Liver (tissue), 9 donors: ENCODE measurements around the gene CGNL1. TPM values are rescaled to one million over a fixed set of nuclear protein-coding genes. Genes with fewer than 3 reads are reported as not detected.
A peak's percentile ranks its signal among the peaks of the same experiment; 100 is the strongest.

Source experiments
- DNase-seq: peaks from one replicate; pipeline ENCODE4 v3.0.0-alpha.2; 2017; ENCODE audit warnings: low spot score
- H3K27ac ChIP-seq, 2 donors: one replicate each; pipeline ENCODE4 v1.7.0; 2013; ENCODE audit warnings: inconsistent platforms in 2 of 2, low read length in 2 of 2, control low read depth in 1 of 2, low read depth in 1 of 2, mild to moderate bottlenecking in 1 of 2
- H3K27me3 ChIP-seq, 4 donors: one replicate each; pipeline versions ENCODE4 v1.6.1 to v1.7.0; 2013; ENCODE audit warnings: low read length in 3 of 4, inconsistent platforms in 1 of 4, mild to moderate bottlenecking in 1 of 4, moderate library complexity in 1 of 4; ENCODE audit not compliant: control insufficient read depth in 4 of 4, insufficient read depth in 4 of 4
- H3K36me3 ChIP-seq, 4 donors: one replicate each; pipeline versions ENCODE4 v1.6.1 to v1.7.0; 2013; ENCODE audit warnings: low read length in 3 of 4, mild to moderate bottlenecking in 3 of 4, low read depth in 1 of 4, moderate library complexity in 1 of 4; ENCODE audit not compliant: control insufficient read depth in 4 of 4, insufficient read depth in 3 of 4
- H3K4me1 ChIP-seq, 4 donors: one replicate each; pipeline versions ENCODE4 v1.6.1 to v1.7.0; 2013; ENCODE audit warnings: low read length in 3 of 4, mild to moderate bottlenecking in 3 of 4, moderate library complexity in 1 of 4; ENCODE audit not compliant: control insufficient read depth in 4 of 4, insufficient read depth in 4 of 4
- H3K4me3 ChIP-seq, 3 donors: one replicate each; pipeline versions ENCODE4 v1.6.1 to v1.7.0; 2013; ENCODE audit warnings: low read length in 3 of 3, control low read depth in 1 of 3, low read depth in 1 of 3, mild to moderate bottlenecking in 1 of 3
- H3K9ac ChIP-seq, 2 donors: one replicate each; pipeline ENCODE4 v1.7.0; 2013; ENCODE audit warnings: low read length in 2 of 2, mild to moderate bottlenecking in 2 of 2, moderate library complexity in 2 of 2, control low read depth in 1 of 2, low read depth in 1 of 2
- H3K9me3 ChIP-seq, 4 donors: one replicate each; pipeline versions ENCODE4 v1.6.1 to v1.7.0; 2013; ENCODE audit warnings: low read length in 3 of 4; ENCODE audit not compliant: control insufficient read depth in 4 of 4
- EGR1 ChIP-seq, 2 donors: IDR thresholded peaks; 2 replicates each; pipeline ENCODE4 v1.6.1; 2016 to 2018; ENCODE audit warnings: antibody characterized with exemption in 2 of 2, low read depth in 2 of 2
- FOXA1 ChIP-seq: IDR thresholded peaks from 2 replicates; pipeline ENCODE4 v1.6.1; 2016; ENCODE audit warnings: antibody characterized with exemption
- GABPA ChIP-seq, 2 donors: IDR thresholded peaks in 1 of 2; conservative IDR thresholded peaks in 1 of 2; 2 replicates each; pipeline ENCODE4 v1.6.1; 2016; ENCODE audit warnings: antibody characterized with exemption in 2 of 2, mild to moderate bottlenecking in 1 of 2, moderate library complexity in 1 of 2
- HNF4A ChIP-seq, 2 donors: conservative IDR thresholded peaks; 2 replicates each; pipeline ENCODE4 v1.6.1; 2016; ENCODE audit warnings: antibody characterized with exemption in 2 of 2, mild to moderate bottlenecking in 2 of 2
- HNF4G ChIP-seq: IDR thresholded peaks from 2 replicates; pipeline ENCODE4 v1.6.1; 2016; ENCODE audit warnings: antibody characterized with exemption
- JUND ChIP-seq, 2 donors: IDR thresholded peaks; 2 replicates each; pipeline ENCODE4 v1.6.1; 2016; ENCODE audit warnings: antibody characterized with exemption in 2 of 2
- NR2F2 ChIP-seq: IDR thresholded peaks from 2 replicates; pipeline ENCODE4 v1.6.1; 2016; ENCODE audit warnings: antibody characterized with exemption
- RXRA ChIP-seq, 2 donors: IDR thresholded peaks; 2 replicates each; pipeline ENCODE4 v1.6.1; 2017 to 2018; ENCODE audit warnings: antibody characterized with exemption in 2 of 2, mild to moderate bottlenecking in 1 of 2
- SP1 ChIP-seq: IDR thresholded peaks from 2 replicates; pipeline ENCODE4 v1.6.1; 2018; ENCODE audit warnings: antibody characterized with exemption, mild to moderate bottlenecking
- TAF1 ChIP-seq: conservative IDR thresholded peaks from 2 replicates; pipeline ENCODE4 v1.6.1; 2016; ENCODE audit warnings: antibody characterized with exemption, mild to moderate bottlenecking
- YY1 ChIP-seq: IDR thresholded peaks from 2 replicates; pipeline ENCODE4 v1.6.1; 2016; ENCODE audit warnings: antibody characterized with exemption, mild to moderate bottlenecking
- WGBS: extraction: QIAGEN DNeasy Blood & Tissue Kit; methylation state at CpG from one replicate; pipeline ENCODE4 v1.1.7; 2013; 5-methylcytosine and 5-hydroxymethylcytosine counted together
- polyA plus RNA-seq, 2 donors: library from polyadenylated mRNA; stranded (reverse) in 1 of 2; unstranded in 1 of 2; fragments of 200-250 nt in 1 of 2; fragments of >200 nt in 1 of 2; fragmentation: Nextera tagmentation in 1 of 2; extraction: Ambion mirVana in 1 of 2; gene quantifications; one replicate each; pipeline versions ENCODE4 v1.2.1 to v1.2.3, GENCODE V29; 2013 to 2015
- total RNA-seq, 2 donors: library from RNA; depleted of rRNA; stranded (reverse); fragments of >200 nt; gene quantifications; one replicate each; pipeline ENCODE4 v1.2.3, GENCODE V29; 2014
- TF ChIP-seq, protein P1 (sequence below): IDR thresholded peaks from 2 replicates; pipeline ENCODE4 v1.6.1; 2016; ENCODE audit warnings: antibody characterized with exemption, mild to moderate bottlenecking
- TF ChIP-seq, protein P2 (sequence below): fragments of 150-350 bp; IDR thresholded peaks from 2 replicates; pipeline ENCODE4 v1.5.1; 2017; ENCODE audit warnings: improper control_type of control experiment, low read depth, low read length; ENCODE audit not compliant: missing input control
- TF ChIP-seq, protein P3 (sequence below): IDR thresholded peaks from 2 replicates; pipeline ENCODE4 v1.6.1; 2016; ENCODE audit warnings: antibody characterized with exemption
- TF ChIP-seq, protein P4 (sequence below): IDR thresholded peaks from 2 replicates; pipeline ENCODE4 v1.6.1; 2016; ENCODE audit warnings: antibody characterized with exemption
- donor health status: healthy.
- donor health status: healthy.
- donor health status: healthy.
- donor health status: healthy.
- donor health status: healthy.

CGNL1 gene
- total and polyA plus RNA-seq, 4 donors, result 12.0 to 31.9 (median 16.1) TPM

DNA sequence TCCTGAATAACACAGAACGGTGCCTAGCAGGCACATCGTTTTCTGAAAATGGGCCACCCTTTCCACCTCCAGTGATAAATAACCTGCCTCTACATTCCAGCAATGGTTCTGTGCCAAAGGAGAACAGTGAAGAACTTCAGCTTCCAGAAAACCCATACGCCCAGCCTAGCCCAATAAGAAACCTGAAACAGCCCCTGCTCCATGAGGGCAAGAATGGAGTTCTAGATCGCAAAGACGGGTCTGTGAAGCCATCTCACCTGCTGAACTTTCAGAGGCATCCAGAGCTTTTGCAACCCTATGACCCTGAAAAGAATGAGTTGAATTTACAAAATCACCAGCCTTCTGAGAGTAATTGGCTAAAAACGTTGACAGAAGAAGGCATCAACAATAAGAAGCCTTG, 61.9 kb downstream of the CGNL1 start:
- Histone ChIP-seq H3K4me1 (peaks cover 7 to 43% (median 24%) of the 10 kb centered on the region in 4 donors), H3K9ac (peak overlapping the region in 1 of 2 donors; percentile 11), H3K27ac (peak overlapping the region; percentile 77 to 93), H3K27me3 (no peaks in the 10 kb centered on the region), H3K9me3 (no peaks in the 10 kb centered on the region), H3K4me3 (no peak overlapping the region), H3K36me3 (peaks cover 0 to 18% (median 5%) of the 10 kb centered on the region in 4 donors)
- TF ChIP-seq GABPA (IDR thresholded peaks at IDR 0.05 in 1 of 2, conservative IDR thresholded peaks at IDR 0.05 in 1 of 2), result no peak
- TF ChIP-seq FOXA1, result no peak
- TF ChIP-seq YY1, result no peak
- TF ChIP-seq, protein P1, sequence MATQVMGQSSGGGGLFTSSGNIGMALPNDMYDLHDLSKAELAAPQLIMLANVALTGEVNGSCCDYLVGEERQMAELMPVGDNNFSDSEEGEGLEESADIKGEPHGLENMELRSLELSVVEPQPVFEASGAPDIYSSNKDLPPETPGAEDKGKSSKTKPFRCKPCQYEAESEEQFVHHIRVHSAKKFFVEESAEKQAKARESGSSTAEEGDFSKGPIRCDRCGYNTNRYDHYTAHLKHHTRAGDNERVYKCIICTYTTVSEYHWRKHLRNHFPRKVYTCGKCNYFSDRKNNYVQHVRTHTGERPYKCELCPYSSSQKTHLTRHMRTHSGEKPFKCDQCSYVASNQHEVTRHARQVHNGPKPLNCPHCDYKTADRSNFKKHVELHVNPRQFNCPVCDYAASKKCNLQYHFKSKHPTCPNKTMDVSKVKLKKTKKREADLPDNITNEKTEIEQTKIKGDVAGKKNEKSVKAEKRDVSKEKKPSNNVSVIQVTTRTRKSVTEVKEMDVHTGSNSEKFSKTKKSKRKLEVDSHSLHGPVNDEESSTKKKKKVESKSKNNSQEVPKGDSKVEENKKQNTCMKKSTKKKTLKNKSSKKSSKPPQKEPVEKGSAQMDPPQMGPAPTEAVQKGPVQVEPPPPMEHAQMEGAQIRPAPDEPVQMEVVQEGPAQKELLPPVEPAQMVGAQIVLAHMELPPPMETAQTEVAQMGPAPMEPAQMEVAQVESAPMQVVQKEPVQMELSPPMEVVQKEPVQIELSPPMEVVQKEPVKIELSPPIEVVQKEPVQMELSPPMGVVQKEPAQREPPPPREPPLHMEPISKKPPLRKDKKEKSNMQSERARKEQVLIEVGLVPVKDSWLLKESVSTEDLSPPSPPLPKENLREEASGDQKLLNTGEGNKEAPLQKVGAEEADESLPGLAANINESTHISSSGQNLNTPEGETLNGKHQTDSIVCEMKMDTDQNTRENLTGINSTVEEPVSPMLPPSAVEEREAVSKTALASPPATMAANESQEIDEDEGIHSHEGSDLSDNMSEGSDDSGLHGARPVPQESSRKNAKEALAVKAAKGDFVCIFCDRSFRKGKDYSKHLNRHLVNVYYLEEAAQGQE, result no peak
- no peak for TF ChIP-seq EGR1 (IDR thresholded peaks at IDR 0.05; ENCODE audit: low read depth in 2 of 2)
- TF ChIP-seq, protein P2, sequence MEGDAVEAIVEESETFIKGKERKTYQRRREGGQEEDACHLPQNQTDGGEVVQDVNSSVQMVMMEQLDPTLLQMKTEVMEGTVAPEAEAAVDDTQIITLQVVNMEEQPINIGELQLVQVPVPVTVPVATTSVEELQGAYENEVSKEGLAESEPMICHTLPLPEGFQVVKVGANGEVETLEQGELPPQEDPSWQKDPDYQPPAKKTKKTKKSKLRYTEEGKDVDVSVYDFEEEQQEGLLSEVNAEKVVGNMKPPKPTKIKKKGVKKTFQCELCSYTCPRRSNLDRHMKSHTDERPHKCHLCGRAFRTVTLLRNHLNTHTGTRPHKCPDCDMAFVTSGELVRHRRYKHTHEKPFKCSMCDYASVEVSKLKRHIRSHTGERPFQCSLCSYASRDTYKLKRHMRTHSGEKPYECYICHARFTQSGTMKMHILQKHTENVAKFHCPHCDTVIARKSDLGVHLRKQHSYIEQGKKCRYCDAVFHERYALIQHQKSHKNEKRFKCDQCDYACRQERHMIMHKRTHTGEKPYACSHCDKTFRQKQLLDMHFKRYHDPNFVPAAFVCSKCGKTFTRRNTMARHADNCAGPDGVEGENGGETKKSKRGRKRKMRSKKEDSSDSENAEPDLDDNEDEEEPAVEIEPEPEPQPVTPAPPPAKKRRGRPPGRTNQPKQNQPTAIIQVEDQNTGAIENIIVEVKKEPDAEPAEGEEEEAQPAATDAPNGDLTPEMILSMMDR, result no peak
- no peak for TF ChIP-seq HNF4A (conservative IDR thresholded peaks at IDR 0.05)
- TF ChIP-seq HNF4G, result no peak
- no peak for TF ChIP-seq NR2F2
- TF ChIP-seq JUND (IDR thresholded peaks at IDR 0.05), result no peak
- TF ChIP-seq, protein P3, sequence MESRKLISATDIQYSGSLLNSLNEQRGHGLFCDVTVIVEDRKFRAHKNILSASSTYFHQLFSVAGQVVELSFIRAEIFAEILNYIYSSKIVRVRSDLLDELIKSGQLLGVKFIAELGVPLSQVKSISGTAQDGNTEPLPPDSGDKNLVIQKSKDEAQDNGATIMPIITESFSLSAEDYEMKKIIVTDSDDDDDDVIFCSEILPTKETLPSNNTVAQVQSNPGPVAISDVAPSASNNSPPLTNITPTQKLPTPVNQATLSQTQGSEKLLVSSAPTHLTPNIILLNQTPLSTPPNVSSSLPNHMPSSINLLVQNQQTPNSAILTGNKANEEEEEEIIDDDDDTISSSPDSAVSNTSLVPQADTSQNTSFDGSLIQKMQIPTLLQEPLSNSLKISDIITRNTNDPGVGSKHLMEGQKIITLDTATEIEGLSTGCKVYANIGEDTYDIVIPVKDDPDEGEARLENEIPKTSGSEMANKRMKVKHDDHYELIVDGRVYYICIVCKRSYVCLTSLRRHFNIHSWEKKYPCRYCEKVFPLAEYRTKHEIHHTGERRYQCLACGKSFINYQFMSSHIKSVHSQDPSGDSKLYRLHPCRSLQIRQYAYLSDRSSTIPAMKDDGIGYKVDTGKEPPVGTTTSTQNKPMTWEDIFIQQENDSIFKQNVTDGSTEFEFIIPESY, result no peak
- TF ChIP-seq, protein P4, sequence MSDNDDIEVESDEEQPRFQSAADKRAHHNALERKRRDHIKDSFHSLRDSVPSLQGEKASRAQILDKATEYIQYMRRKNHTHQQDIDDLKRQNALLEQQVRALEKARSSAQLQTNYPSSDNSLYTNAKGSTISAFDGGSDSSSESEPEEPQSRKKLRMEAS, result no peak
- no peak for DNase-seq
- 75% methylated on average over 6 of the region's 6 CpGs for WGBS

DNA sequence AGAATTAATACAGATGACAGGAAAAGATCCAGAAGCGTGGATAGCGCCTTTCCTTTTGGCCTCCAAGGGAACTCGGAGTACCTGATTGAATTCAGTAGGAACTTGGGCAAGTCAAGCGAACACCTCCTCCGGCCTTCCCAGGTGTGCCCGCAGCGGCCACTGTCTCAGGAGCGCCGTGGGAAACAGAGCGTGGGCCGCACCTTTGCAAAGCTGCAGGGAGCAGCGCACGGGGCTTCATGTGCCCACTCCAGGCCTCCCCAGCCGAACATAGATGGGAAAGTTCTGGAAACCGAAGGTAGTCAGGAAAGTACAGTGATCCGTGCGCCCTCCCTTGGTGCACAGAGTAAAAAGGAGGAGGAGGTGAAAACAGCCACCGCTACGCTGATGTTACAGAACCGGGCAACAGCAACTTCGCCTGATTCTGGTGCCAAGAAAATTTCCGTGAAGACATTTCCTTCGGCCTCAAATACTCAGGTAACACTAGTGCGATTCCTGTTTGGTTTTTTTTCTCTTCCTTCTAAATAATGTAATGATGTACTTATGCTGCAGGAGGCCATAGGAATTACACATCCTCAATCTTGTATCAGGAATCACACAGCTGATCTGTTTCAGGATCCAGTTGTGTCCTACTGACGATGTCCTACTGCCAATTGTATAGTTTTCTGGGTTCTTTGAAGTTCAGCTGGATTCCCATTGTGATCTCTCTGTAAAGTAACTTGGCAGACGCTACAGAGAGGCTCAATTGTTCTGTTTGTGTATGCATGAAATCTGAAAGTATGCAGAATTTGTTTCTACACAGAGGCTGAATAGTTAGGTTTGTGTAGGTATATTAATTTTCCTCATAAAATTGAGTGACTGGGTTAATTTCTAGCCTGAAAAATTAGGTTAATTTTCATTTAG, 63.1 kb downstream of the CGNL1 start:
- peak overlapping the region; percentile 55 to 93 for H3K27ac ChIP-seq
- H3K9ac ChIP-seq, result no peak overlapping the region
- TF ChIP-seq, protein P2, result no peak
- TF ChIP-seq RXRA (IDR thresholded peaks at IDR 0.05), result no peak
- no peak for TF ChIP-seq TAF1
- no peak for TF ChIP-seq JUND (IDR thresholded peaks at IDR 0.05)
- TF ChIP-seq, protein P3, result no peak
- TF ChIP-seq, protein P4, result no peak
- no peak for TF ChIP-seq GABPA (IDR thresholded peaks at IDR 0.05 in 1 of 2, conservative IDR thresholded peaks at IDR 0.05 in 1 of 2)
- no peak for TF ChIP-seq HNF4G
- no peak for TF ChIP-seq HNF4A (conservative IDR thresholded peaks at IDR 0.05)
- no peak for TF ChIP-seq EGR1 (IDR thresholded peaks at IDR 0.05; ENCODE audit: low read depth in 2 of 2)
- TF ChIP-seq SP1, result no peak

More for the DNA sequence above, 63.1 kb downstream of the CGNL1 start:
- Histone ChIP-seq H3K4me1 (peaks cover 7 to 38% (median 24%) of the 10 kb centered on the region in 4 donors), H3K9me3 (no peaks in the 10 kb centered on the region), H3K27me3 (no peaks in the 10 kb centered on the region), H3K4me3 (no peak overlapping the region), H3K36me3 (peaks cover 2 to 28% (median 14%) of the 10 kb centered on the region in 4 donors)
- 93% methylated on average over 26 of the region's 26 CpGs for WGBS
- no peak for DNase-seq
